RKO (cell line): ENCODE measurements around the gene ALX4.
A peak's percentile ranks its signal among the peaks of the same experiment; 100 is the strongest.

ENCODE experiments used
- DNase-seq: peaks from one replicate; pipeline ENCODE4 v3.0.0-alpha.2; 2016; ENCODE audit warnings: low spot score

Gene ALX4

GRCh38 chr11:44315947-44316658 is 6.2 kb upstream of the ALX4 start:
- DNase-seq = no peak

- no peak for DNase-seq
Observed at GRCh38 chr11:44314733-44315132, 4.8 kb upstream of the ALX4 start.

- DNase-seq = no peak
Observed at GRCh38 chr11:44313761-44314489, 4.0 kb upstream of the ALX4 start.

GRCh38 chr11:44312876-44313275 is 2.9 kb upstream of the ALX4 start:
- DNase-seq = no peak

- DNase-seq = no peak
Observed at GRCh38 chr11:44311339-44312261, 1.7 kb upstream of the ALX4 start.

GRCh38 chr11:44310463-44311272 is 729 bp upstream of the ALX4 start:
- DNase-seq = no peak

- DNase-seq = no peak
Observed at GRCh38 chr11:44310206-44310462, 195 bp upstream of the ALX4 start.

GRCh38 chr11:44308923-44309477 is 939 bp downstream of the ALX4 start:
- no peak for DNase-seq

- no peak for DNase-seq
Observed at GRCh38 chr11:44308256-44308922, 1.6 kb downstream of the ALX4 start.

GRCh38 chr11:44307340-44308099 is 2.4 kb downstream of the ALX4 start:
- DNase-seq = no peak

GRCh38 chr11:44306918-44307244 is 3.1 kb downstream of the ALX4 start:
- no peak for DNase-seq

GRCh38 chr11:44306052-44306917 is 3.7 kb downstream of the ALX4 start:
- no peak for DNase-seq

- DNase-seq = no peak
Observed at GRCh38 chr11:44305470-44306051, 4.4 kb downstream of the ALX4 start.

- no peak for DNase-seq
Observed at GRCh38 chr11:44305026-44305469, 4.9 kb downstream of the ALX4 start.

- no peak for DNase-seq
Observed at GRCh38 chr11:44304091-44305025, 5.6 kb downstream of the ALX4 start.

- no peak for DNase-seq
Observed at GRCh38 chr11:44303401-44303938, 6.5 kb downstream of the ALX4 start.

- DNase-seq = peak; percentile 12
Observed at GRCh38 chr11:44301564-44302271, 8.2 kb downstream of the ALX4 start.
